Natural killer cell (primary cell): Measurements from ENCODE around the gene CCDC85A. TPM values are rescaled to one million over a fixed set of nuclear protein-coding genes. Genes with fewer than 3 reads are reported as not detected.

Source experiments
- ATAC-seq, 3 donors: fragments of 150-1000 bp in 2 of 3; fragments of 200-7000 bp in 1 of 3; cut with Tn5 transposase; 1 replicate in 1 of 3; 2 replicates in 2 of 3; pipeline ENCODE4 v1.10.0; 2021; ENCODE audit warnings: mild to moderate bottlenecking in 2 of 3, moderate library complexity in 2 of 3
- DNase-seq, 2 donors: peaks; one replicate each; pipeline versions ENCODE4 v3.0.0 to v3.0.0-alpha.2; 2013 to 2021; ENCODE audit warnings: mixed read lengths in 1 of 2
- H3K27ac ChIP-seq: one replicate; pipeline ENCODE4 v1.5.1; 2013; ENCODE audit warnings: mild to moderate bottlenecking, low read length
- H3K27me3 ChIP-seq: one replicate; pipeline ENCODE4 v1.6.1; 2013; ENCODE audit warnings: low read length; ENCODE audit not compliant: control insufficient read depth, insufficient read depth
- H3K36me3 ChIP-seq: one replicate; pipeline ENCODE4 v1.6.1; 2013; ENCODE audit warnings: low read length; ENCODE audit not compliant: control insufficient read depth, insufficient read depth
- H3K4me1 ChIP-seq: one replicate; pipeline ENCODE4 v1.6.1; 2013; ENCODE audit warnings: low read length; ENCODE audit not compliant: control insufficient read depth, insufficient read depth
- H3K4me3 ChIP-seq: one replicate; pipeline ENCODE4 v1.5.1; 2013; ENCODE audit warnings: low read length
- H3K9me3 ChIP-seq: one replicate; pipeline ENCODE4 v1.6.1; 2013; ENCODE audit warnings: low read length; ENCODE audit not compliant: control insufficient read depth, insufficient read depth
- H3K27ac Mint-ChIP-seq, 2 donors: one replicate each; pipeline ENCODE4 v1.8.0; 2022; ENCODE audit warnings: mild to moderate bottlenecking in 2 of 2, mixed read lengths in 2 of 2, moderate library complexity in 1 of 2
- H3K27me3 Mint-ChIP-seq, 2 donors: one replicate each; pipeline ENCODE4 v1.8.0; 2022; ENCODE audit warnings: low read depth in 2 of 2, mixed read lengths in 2 of 2
- H3K36me3 Mint-ChIP-seq: one replicate; pipeline ENCODE4 v1.8.0; 2022; ENCODE audit warnings: mixed read lengths
- H3K4me1 Mint-ChIP-seq, 2 donors: one replicate each; pipeline ENCODE4 v1.8.0; 2022; ENCODE audit warnings: mixed read lengths in 2 of 2
- H3K4me3 Mint-ChIP-seq: one replicate; pipeline ENCODE4 v1.8.0; 2022; ENCODE audit warnings: mild to moderate bottlenecking, moderate library complexity, mixed read lengths
- H3K9me3 Mint-ChIP-seq, 2 donors: one replicate each; pipeline ENCODE4 v1.8.0; 2022; ENCODE audit warnings: mixed read lengths in 2 of 2
- CTCF ChIP-seq: fragments of 200-600 bp; IDR thresholded peaks from one replicate; pipeline ENCODE4 v1.8.0; 2022; ENCODE audit warnings: antibody characterized with exemption
- WGBS: methylation state at CpG from one replicate; pipeline ENCODE4 v1.1.7; 2013; ENCODE audit warnings: missing lambda C conversion rate; ENCODE audit not compliant: insufficient coverage; 5-methylcytosine and 5-hydroxymethylcytosine counted together
- intact Hi-C: fragments of 100-400 bp; cut with micrococcal nuclease; formaldehyde crosslinking; loops from one replicate; pipeline ENCODE4 v1.14.2; 2022
- total RNA-seq, 4 donors: library from RNA; stranded (reverse); fragments of 120-200 nt in 1 of 4; gene quantifications; one replicate each; pipeline versions ENCODE4 v1.2.3 to v1.2.4, GENCODE V29; 2013 to 2022

The CCDC85A gene
- total RNA-seq, 3 donors from 2014 or later (not counting 1 experiment from before 2014, with no cell fraction given): not detected

GRCh38 chr2:56288838-56289580 is 105.2 kb downstream of the CCDC85A start:
- Mint-ChIP-seq H3K27me3 (no peaks in the 10 kb centered on the region), H3K9me3 (peaks cover 12 to 19% of the 10 kb centered on the region in 2 donors), H3K36me3 (peaks cover 7% of the 10 kb centered on the region), H3K4me3 (no peak overlapping the region), H3K4me1 (no peaks in the 10 kb centered on the region), H3K27ac (no peak overlapping the region)
- no peaks in the 10 kb centered on the region for H3K27me3 ChIP-seq
- intact Hi-C loops: no loop called here
- no peaks in the 10 kb centered on the region for H3K4me1 ChIP-seq
- DNase-seq (no peak), ATAC-seq (peak in 1 of 3 donors; percentile 27)
- no peak overlapping the region for H3K27ac ChIP-seq
- H3K4me3 ChIP-seq: no peak overlapping the region
- peaks cover 8% of the 10 kb centered on the region for H3K9me3 ChIP-seq
- no peak for TF ChIP-seq CTCF
- WGBS: 90% methylated on average over 2 of the region's 2 CpGs
- H3K36me3 ChIP-seq: no peaks in the 10 kb centered on the region

GRCh38 chr2:56291711-56292110 is 107.9 kb downstream of the CCDC85A start:
- TF ChIP-seq CTCF: no peak
- no peaks in the 10 kb centered on the region for H3K36me3 ChIP-seq
- peaks cover 8% of the 10 kb centered on the region for H3K9me3 ChIP-seq
- Mint-ChIP-seq H3K4me1 (no peaks in the 10 kb centered on the region), H3K4me3 (no peak overlapping the region), H3K27ac (no peak overlapping the region), H3K36me3 (no peaks in the 10 kb centered on the region), H3K9me3 (peaks cover 11 to 13% of the 10 kb centered on the region in 2 donors), H3K27me3 (no peaks in the 10 kb centered on the region)
- H3K27ac ChIP-seq: no peak overlapping the region
- no peak overlapping the region for H3K4me3 ChIP-seq
- H3K4me1 ChIP-seq: no peaks in the 10 kb centered on the region
- no peak for DNase-seq
- ATAC-seq: no peak
- H3K27me3 ChIP-seq: no peaks in the 10 kb centered on the region
- intact Hi-C loops: no loop called here
- 72% methylated on average over 5 of the region's 5 CpGs for WGBS

- H3K27ac ChIP-seq: no peak overlapping the region
- DNase-seq (no peak), ATAC-seq (no peak)
- no peaks in the 10 kb centered on the region for H3K27me3 ChIP-seq
- no peaks in the 10 kb centered on the region for H3K36me3 ChIP-seq
- WGBS: 100% methylated on average over 1 of the region's 2 CpGs
- H3K27me3 Mint-ChIP-seq: no peaks in the 10 kb centered on the region
- H3K4me1 Mint-ChIP-seq: no peaks in the 10 kb centered on the region
- no peaks in the 10 kb centered on the region for H3K4me1 ChIP-seq
- peaks cover 12 to 13% of the 10 kb centered on the region in 2 donors for H3K9me3 Mint-ChIP-seq
- no peaks in the 10 kb centered on the region for H3K36me3 Mint-ChIP-seq
- intact Hi-C loops: no loop called here
- peaks cover 6% of the 10 kb centered on the region for H3K9me3 ChIP-seq
- no peak overlapping the region for H3K4me3 Mint-ChIP-seq
- TF ChIP-seq CTCF: no peak
- no peak overlapping the region for H3K27ac Mint-ChIP-seq
- no peak overlapping the region for H3K4me3 ChIP-seq
Measured at GRCh38 chr2:56292951-56293350, 109.2 kb downstream of the CCDC85A start.

- Histone ChIP-seq H3K27me3 (no peaks in the 10 kb centered on the region), H3K27ac (no peak overlapping the region), H3K9me3 (no peaks in the 10 kb centered on the region), H3K4me3 (no peak overlapping the region), H3K4me1 (no peaks in the 10 kb centered on the region), H3K36me3 (no peaks in the 10 kb centered on the region)
- Mint-ChIP-seq H3K4me1 (no peaks in the 10 kb centered on the region), H3K36me3 (no peaks in the 10 kb centered on the region), H3K4me3 (no peak overlapping the region), H3K27ac (no peak overlapping the region), H3K27me3 (no peaks in the 10 kb centered on the region), H3K9me3 (peaks cover 7 to 9% of the 10 kb centered on the region in 2 donors)
- DNase-seq (no peak), ATAC-seq (no peak)
- 87% methylated on average over 3 of the region's 3 CpGs for WGBS
- intact Hi-C loops: no loop called here
- TF ChIP-seq CTCF: no peak
Measured at GRCh38 chr2:56295666-56296065, 111.9 kb downstream of the CCDC85A start.
